GM18951 (cell line): ENCODE measurements around the gene RB1.

Source experiments
- POLR2A ChIP-seq: IDR thresholded peaks from 4 replicates; pipeline ENCODE4 v1.6.1; 2011; ENCODE audit warnings: mild to moderate bottlenecking; ENCODE audit not compliant: insufficient read length, insufficient read depth; ENCODE audit errors: extremely low read depth
- in situ Hi-C: fragments of 300-500 bp; cut with MboI; formaldehyde crosslinking; loops from one replicate; pipeline ENCODE4 v1.12.0; 2022; ENCODE audit warnings: low sequenced_read_pairs, mixed read lengths, inconsistent platforms; ENCODE audit not compliant: unreplicated experiment

RB1 gene

DNA sequence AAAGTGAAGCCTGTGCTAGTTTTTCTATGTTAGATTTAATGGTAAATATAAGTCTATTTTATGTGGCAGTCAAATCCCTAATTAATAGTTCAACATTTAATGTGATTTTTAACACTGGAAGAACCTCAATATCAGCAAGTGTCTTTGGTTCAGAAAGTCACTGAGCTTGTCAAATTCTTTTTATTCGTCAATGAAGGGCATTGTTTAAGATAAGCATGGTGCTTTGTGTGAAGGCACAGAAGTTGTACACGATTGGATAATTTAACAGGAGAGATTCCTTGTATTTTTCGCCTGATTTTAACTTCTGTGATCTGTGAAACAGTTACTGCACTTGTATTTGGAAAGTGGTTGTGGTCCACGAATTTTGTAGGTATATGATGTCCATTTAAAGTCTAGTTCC lies 30.2 kb upstream of the RB1 start:
- in situ Hi-C loops = no loop called here
- no peak for TF ChIP-seq POLR2A

DNA sequence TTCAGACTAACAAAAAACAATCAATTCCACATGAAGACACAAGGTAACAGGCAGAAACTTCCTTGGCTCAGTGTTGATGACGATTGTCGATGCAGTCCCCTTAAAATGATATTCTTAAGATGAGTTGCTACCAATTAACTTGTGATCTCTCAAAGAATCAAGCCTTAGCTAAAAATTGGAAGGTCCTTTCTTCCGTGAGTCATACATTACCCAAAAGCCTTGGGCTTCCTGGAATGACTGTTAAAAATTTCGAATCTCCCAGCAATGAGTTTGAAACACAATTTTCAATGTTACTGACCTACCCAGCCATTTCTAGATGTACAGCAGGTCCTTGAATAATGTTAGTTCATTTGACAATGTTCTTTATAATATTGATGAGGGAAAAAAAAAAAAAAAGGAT lies 28.0 kb upstream of the RB1 start:
- in situ Hi-C loops = no loop called here

DNA sequence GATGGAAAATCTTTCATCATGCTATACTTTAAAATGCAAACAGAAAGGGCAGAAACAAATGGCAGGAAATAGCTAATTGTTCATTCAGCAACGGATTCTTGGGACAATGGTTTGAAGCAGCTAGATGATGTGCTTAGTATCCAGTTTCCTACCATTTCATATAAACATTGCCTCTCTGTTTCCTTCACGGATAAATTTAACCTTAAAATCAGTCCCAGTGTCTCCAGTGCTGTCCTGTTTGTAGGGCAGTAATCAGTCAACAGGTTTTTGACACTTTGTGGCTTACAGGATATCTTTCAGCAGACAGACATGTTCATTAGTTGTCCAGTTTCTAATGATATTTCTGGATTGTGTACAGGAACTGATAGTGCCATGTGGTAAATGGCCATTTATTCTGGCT lies 24.7 kb upstream of the RB1 start:
- in situ Hi-C loops = no loop called here
- TF ChIP-seq POLR2A = no peak

More for the DNA sequence above, 28.0 kb upstream of the RB1 start:
- no peak for TF ChIP-seq POLR2A

DNA sequence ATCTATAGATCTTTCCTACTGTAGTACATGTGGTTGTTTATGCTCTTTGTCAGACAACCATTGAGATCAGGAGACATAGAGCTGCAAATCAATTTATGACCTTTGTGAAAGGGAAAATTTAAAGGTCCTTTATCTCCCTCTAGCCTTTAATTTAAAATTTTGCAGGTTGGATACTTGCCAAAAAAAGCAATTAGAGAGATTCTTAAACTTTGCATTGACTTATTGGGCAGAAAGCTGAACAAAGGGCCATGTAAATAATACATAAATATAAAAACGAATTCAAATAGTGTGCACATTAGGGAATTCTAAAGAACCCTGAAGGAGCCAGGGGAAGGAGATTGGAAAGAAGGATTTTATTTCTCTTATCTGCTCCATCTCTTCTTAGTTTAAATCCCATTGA lies 22.0 kb upstream of the RB1 start:
- in situ Hi-C loops = no loop called here
- TF ChIP-seq POLR2A = no peak

DNA sequence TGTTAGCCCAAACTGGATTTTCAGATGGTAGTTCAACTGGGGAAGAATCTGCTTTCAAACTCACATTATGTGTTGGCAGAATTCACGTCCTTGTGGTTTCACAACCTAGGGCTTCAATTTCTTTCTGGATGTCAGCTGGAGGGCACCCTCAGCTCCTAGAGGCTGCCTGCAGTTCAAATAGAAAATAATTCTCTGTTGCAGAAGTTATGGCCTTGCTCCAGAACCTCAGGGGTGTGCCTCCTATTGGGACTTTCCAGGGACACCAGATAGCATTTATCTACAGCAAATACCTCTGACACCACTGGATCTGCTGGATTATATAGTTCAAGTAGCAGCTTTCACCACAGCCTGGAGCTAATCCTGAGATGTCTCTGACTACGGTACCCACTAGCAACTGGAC lies 11.8 kb upstream of the RB1 start:
- TF ChIP-seq POLR2A = no peak
- in situ Hi-C loops = no loop called here

DNA sequence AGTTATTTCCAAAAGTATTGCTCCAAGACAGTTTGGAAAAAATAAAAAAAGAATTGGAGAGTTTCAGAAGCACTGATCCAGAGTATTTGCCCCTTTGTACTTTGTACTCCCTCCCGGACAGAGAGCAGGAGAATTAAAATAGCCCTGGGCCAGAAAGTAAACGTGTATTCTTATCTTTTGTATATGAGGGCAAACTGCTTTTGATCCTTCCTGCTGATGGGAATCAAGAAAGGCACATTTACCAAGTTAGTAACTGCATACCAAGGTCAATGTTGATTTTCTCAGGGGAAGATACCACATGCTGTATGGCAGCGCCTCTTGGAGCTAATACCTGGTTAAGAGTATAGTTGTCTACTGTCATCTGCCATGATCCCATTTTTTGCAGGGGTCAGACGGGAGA lies 10.9 kb upstream of the RB1 start:
- in situ Hi-C loops = no loop called here
- no peak for TF ChIP-seq POLR2A

DNA sequence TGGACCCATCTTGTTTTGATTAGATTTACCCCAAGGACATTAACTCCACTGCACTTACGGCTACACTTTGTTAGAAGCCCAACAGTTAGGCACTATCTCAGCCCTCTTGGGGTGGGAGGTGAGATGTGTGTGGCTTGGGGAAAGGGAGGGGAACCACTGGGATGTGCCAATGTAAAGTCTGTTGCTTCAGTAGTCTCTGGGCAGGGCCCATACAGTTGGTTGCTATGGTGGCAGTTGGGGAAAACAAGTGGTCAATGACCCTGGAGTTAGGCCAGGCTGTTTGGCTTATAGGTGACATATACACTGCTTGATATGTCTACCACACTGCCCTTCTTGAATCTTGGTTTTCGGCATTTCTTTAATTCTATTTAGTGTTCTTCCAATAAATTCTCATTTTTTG lies 8.9 kb upstream of the RB1 start:
- in situ Hi-C loops = no loop called here
- no peak for TF ChIP-seq POLR2A

DNA sequence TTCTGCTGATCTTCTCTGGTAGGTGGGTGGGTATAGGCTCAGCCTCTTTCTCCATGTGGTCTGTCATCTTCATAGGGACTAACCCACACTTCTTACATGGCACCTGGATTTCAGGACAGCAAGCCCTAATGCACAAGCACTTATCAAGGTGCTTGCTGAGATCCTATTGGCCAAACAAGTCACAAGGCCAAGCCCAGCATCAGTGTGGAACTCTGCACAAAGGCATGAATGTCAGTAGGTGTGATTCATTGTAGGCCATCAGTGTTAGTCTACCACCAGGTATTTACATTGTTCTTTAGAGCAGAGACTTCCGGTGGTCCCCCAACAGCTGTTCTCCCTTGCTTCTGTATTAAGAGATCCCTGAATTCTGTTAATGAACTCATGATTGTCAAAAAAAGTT lies 8.3 kb upstream of the RB1 start:
- TF ChIP-seq POLR2A = no peak
- in situ Hi-C loops = no loop called here

DNA sequence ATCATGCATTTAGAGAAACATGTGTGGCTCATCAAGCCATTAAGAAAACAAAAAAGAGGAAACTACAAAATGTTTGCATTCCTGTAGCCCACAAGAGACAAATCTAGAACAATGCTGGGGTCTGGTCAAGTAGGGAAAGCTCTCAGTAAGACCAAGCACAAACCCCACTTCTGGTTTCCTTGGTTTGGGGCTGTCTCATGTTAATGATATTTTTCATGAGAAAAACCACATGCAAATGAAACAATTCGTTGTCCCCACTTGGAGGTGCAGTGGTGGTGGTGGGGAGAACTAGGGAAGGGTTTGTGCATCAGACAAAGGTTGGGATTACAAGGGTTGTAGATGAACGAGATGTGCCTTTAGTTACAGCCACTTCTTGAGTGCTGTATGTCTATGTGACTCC lies 7.0 kb upstream of the RB1 start:
- in situ Hi-C loops = no loop called here
- no peak for TF ChIP-seq POLR2A

DNA sequence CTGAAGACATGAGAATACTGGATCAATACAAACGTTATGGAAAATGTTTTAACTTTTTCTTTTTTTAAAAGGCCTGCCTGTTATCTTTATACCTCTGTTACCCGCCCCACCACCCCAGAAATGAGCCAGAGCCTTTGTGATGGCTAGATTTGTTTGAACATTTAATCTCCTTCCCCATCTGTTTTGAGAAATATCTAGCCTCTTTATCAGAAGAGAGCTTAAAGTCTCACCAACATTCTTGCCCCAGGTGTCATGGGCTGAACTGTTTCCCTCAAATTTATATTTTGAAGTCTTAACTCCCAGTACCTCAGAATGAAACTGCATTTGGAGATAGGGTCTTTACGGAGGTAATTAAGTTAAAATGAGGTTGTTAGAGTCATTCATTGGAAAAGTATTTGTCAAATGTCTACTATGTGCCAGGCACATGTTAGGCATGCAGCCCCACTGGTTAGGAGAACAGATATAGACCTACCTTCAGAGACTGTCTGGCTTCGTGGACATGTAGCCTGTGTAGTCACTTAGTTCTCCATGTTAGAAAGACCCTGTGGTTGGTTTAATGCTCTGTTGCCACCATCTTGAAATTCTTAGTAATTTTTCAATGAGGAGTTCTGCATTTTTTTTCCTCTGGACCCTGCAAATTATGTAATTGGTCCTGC lies 6.3 kb upstream of the RB1 start:
- in situ Hi-C loops = no loop called here
- TF ChIP-seq POLR2A = no peak

DNA sequence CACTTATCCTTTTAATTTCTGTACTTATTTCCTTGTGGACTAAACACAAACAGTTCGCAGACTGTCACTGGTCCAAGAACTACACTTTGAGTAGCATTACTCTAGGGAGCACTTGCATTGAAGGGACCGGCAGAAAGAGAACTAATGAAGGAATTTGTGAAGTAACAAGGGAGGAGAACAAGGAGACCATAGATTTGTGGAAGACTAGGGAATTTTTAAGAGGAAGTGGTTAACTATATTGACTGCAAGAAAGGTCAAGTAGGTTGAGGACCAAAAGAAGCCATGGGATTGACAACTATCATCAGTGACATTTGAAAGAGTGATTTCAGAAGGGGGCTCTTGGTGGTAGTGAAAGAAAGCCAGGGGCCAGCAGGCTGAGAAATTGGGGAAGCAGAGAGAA lies 4.0 kb upstream of the RB1 start:
- TF ChIP-seq POLR2A = no peak
- in situ Hi-C loops = no loop called here

DNA sequence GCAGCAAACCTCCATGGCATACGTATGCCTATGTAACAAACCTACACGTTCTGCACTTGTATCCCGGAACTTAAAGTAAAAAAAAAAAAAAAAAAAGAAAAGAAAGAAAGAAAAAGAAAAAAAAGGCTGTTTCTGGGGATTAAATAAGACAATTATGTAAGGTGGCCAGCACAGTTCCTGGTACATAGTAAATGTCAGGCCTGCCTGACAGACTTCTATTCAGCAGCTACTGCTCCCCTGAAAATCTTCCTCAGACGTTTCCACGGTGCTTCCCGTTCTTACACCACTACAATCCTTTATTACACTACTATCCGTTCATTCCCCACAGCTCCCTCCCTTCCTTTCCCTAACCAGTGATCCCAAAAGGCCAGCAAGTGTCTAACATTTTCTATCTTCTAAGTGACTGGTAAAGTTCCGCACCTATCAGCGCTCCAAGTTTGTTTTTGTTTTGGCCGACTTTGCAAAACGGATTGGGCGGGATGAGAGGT lies 636 bp upstream of the RB1 start:
- in situ Hi-C loops = no loop called here
- TF ChIP-seq POLR2A = no peak

DNA sequence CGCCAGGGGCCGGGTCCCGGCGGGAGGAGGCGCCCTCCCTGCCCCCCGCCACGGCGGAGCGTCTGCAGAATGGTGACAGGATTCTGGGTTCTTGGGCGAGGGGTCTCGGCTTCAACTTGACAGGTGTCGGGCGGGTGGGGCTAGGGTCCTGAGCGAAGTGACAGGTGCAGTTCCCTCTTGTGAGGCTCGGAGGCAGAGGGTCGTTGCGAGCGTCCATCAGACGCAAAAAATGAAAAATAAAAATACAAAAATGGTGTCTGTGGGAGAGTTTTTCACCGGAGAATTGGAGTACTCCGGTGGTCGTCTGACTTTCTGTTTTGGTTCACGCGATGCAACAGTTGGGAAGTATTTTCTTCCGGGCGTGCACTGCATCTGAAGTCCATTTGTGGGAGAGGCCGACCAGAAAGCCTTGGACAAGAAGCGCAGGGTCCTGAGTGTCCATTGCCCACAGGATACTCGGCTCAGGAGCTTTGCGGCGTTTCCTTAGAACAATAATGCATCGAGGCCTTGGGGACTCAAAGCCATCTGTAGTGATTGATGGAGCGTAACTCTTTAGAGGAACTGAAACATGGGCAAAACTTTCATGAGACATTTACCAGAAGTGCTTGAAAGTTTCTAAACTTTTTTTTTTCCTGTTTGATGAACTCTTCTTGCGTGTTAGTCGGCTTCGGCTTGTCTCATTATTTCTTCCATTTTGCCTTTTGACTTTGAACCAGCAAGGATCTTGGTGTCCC lies 759 bp downstream of the RB1 start:
- peak; percentile 64 for TF ChIP-seq POLR2A
- in situ Hi-C loops = no loop called here

DNA sequence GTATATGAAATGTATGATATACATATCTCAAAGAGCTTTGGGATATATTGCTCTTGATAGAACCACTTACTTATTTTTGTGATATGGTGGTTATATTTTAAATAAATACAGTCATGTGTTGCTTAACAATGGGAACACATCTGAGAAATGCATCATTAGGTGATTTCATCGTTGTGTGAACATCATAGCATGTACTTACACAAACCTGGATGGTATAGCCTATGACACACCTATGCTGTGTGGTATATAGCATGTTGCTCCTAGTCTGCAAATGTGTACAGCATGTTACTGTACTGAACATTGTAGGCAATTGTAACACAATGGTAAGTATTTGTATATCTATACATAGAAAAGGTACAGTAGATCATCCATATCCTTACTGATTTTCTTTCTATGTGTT lies 7.7 kb downstream of the RB1 start:
- TF ChIP-seq POLR2A = no peak
- in situ Hi-C loops = no loop called here
